Thoracic aorta (tissue), 2 donors: Measurements from ENCODE around the gene VAX1. TPM values are rescaled to one million over a fixed set of nuclear protein-coding genes. Genes with fewer than 3 reads are reported as not detected.

ENCODE experiments used
- ATAC-seq: fragments of 150-250 bp; one replicate; pipeline ENCODE4 v1.8.0; 2017; ENCODE audit warnings: low read depth; ENCODE audit not compliant: insufficient number of reproducible peaks, low FRiP score
- DNase-seq: peaks from one replicate; pipeline ENCODE4 v3.0.0-alpha.2; 2020; ENCODE audit warnings: low spot score
- H3K27ac ChIP-seq, 2 donors: fragments of 200-600 bp; sonication (generic); 1 replicate in 1 of 2; 2 replicates in 1 of 2; pipeline ENCODE4 v1.5.1; 2016; ENCODE audit warnings: mild to moderate bottlenecking in 2 of 2, moderate library complexity in 2 of 2
- H3K27me3 ChIP-seq: fragments of 200-600 bp; sonication (generic); replicated peaks from 2 replicates; pipeline ENCODE4 v1.6.0; 2016; ENCODE audit warnings: mild to moderate bottlenecking; ENCODE audit not compliant: insufficient read depth
- H3K36me3 ChIP-seq: fragments of 200-600 bp; sonication (generic); one replicate; pipeline ENCODE4 v1.5.1; 2016
- H3K4me1 ChIP-seq, 2 donors: fragments of 200-600 bp; sonication (generic); 1 replicate in 1 of 2; 2 replicates in 1 of 2; pipeline versions ENCODE4 v1.5.1 to v1.6.0; 2016; ENCODE audit warnings: low read depth in 2 of 2, mild to moderate bottlenecking in 1 of 2; ENCODE audit not compliant: control insufficient read depth in 1 of 2
- H3K4me3 ChIP-seq: fragments of 200-600 bp; sonication (generic); 2 replicates; pipeline ENCODE4 v1.5.1; 2016; ENCODE audit warnings: mild to moderate bottlenecking
- H3K9me3 ChIP-seq: fragments of 200-600 bp; sonication (generic); 2 replicates; pipeline ENCODE4 v1.5.1; 2016
- CTCF ChIP-seq: fragments of 200-600 bp; sonication (generic); IDR thresholded peaks from one replicate; pipeline ENCODE4 v1.5.1; 2019; ENCODE audit warnings: antibody characterized with exemption
- total RNA-seq, 2 donors: library from RNA; depleted of rRNA; stranded (reverse); fragments of >200 nt; gene quantifications; one replicate each; pipeline versions ENCODE4 v1.1.0 to v1.2.3, GENCODE V29; 2016

Gene VAX1
- total RNA-seq, 2 donors from 2014 or later = not detected

- no peak overlapping the region for H3K4me3 ChIP-seq
- no peak overlapping the region for H3K27ac ChIP-seq
- H3K27me3 ChIP-seq = no peaks in the 10 kb centered on the region
- no peaks in the 10 kb centered on the region for H3K4me1 ChIP-seq
- TF ChIP-seq CTCF = no peak
- H3K36me3 ChIP-seq = no peaks in the 10 kb centered on the region
- DNase-seq = no peak
- ATAC-seq = no peak
- no peaks in the 10 kb centered on the region for H3K9me3 ChIP-seq
These were observed 14.6 kb upstream of the VAX1 start for GRCh38 chr10:117152668-117153067.

GRCh38 chr10:117148284-117148683, 10.2 kb upstream of the VAX1 start:
- Histone ChIP-seq H3K4me1 (no peaks in the 10 kb centered on the region), H3K27me3 (no peaks in the 10 kb centered on the region), H3K4me3 (no peak overlapping the region), H3K9me3 (peaks cover 9% of the 10 kb centered on the region), H3K36me3 (no peaks in the 10 kb centered on the region), H3K27ac (no peak overlapping the region)
- no peak for TF ChIP-seq CTCF
- no peak for DNase-seq
- no peak for ATAC-seq

GRCh38 chr10:117145019-117145418, 6.9 kb upstream of the VAX1 start:
- TF ChIP-seq CTCF = no peak
- Histone ChIP-seq H3K9me3 (peaks cover 9% of the 10 kb centered on the region), H3K4me1 (no peaks in the 10 kb centered on the region), H3K27me3 (peaks cover 2% of the 10 kb centered on the region), H3K36me3 (no peaks in the 10 kb centered on the region), H3K27ac (no peak overlapping the region), H3K4me3 (no peak overlapping the region)
- ATAC-seq (no peak), DNase-seq (no peak)

GRCh38 chr10:117143103-117143823, 5.2 kb upstream of the VAX1 start:
- no peak for TF ChIP-seq CTCF
- H3K27ac ChIP-seq = no peak overlapping the region
- no peaks in the 10 kb centered on the region for H3K36me3 ChIP-seq
- H3K27me3 ChIP-seq = peaks cover 5% of the 10 kb centered on the region
- peaks cover 9% of the 10 kb centered on the region for H3K9me3 ChIP-seq
- ATAC-seq (no peak), DNase-seq (no peak)
- no peak overlapping the region for H3K4me3 ChIP-seq
- peaks cover 2 to 4% of the 10 kb centered on the region in 2 donors for H3K4me1 ChIP-seq

- DNase-seq = no peak
- Histone ChIP-seq H3K27me3 (peaks cover 15% of the 10 kb centered on the region), H3K9me3 (peaks cover 8% of the 10 kb centered on the region), H3K36me3 (no peaks in the 10 kb centered on the region), H3K27ac (no peak overlapping the region), H3K4me1 (peaks cover 10 to 22% of the 10 kb centered on the region in 2 donors), H3K4me3 (no peak overlapping the region)
- no peak for TF ChIP-seq CTCF
- ATAC-seq = no peak
These were observed 2.4 kb upstream of the VAX1 start for GRCh38 chr10:117140525-117140902.
